Prostate gland (tissue), 2 donors: ENCODE data around the gene HYAL2.

Experiments
- POLR2A ChIP-seq: fragments of 450-650 bp; IDR thresholded peaks from one replicate; pipeline ENCODE4 v1.6.1; 2016; ENCODE audit warnings: antibody characterized with exemption, mild to moderate bottlenecking
- POLR2AphosphoS5 ChIP-seq: sonication (generic); formaldehyde crosslinking; IDR thresholded peaks from one replicate; pipeline ENCODE4 v1.6.1; 2017; ENCODE audit warnings: antibody characterized with exemption
- TF ChIP-seq, protein P1 (sequence below), 4 experiments: fragments of 200-600 bp in 2 of 4; fragments of 450-650 bp in 2 of 4; sonication (generic) in 2 of 4; IDR thresholded peaks; 1 replicate in 3 of 4; 2 replicates in 1 of 4; pipeline ENCODE4 v1.5.1; 2016 to 2019; ENCODE audit warnings: antibody characterized with exemption in 4 of 4, mild to moderate bottlenecking in 2 of 4, moderate library complexity in 2 of 4

DNA sequence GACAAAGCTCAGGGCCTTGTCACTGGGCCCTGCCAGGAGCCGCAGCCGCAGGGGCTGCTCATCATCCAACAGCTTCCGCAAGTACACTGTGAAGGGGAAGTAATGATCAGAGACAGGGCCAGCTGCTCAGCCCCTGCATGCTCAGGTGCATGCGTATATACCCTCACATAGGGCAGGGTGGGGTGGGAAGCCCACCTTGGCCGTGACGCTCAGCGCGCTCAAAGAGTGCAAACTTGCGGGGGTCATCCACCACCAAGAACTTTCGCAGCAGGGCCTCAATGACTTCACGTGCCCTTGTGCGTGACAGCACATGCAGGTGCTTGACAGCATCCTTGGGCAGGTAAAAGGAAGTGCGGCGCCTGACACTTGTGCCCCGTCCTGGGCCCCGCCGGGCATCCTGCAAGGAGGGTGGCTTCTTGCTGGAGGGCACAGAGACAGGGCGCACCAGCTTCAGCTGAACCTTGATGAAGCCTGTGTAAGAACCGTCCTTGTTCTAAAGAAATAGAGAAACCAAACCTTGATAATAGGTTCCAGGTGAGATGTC, 8.9 kb upstream of the HYAL2 start:
- TF ChIP-seq, protein P1, sequence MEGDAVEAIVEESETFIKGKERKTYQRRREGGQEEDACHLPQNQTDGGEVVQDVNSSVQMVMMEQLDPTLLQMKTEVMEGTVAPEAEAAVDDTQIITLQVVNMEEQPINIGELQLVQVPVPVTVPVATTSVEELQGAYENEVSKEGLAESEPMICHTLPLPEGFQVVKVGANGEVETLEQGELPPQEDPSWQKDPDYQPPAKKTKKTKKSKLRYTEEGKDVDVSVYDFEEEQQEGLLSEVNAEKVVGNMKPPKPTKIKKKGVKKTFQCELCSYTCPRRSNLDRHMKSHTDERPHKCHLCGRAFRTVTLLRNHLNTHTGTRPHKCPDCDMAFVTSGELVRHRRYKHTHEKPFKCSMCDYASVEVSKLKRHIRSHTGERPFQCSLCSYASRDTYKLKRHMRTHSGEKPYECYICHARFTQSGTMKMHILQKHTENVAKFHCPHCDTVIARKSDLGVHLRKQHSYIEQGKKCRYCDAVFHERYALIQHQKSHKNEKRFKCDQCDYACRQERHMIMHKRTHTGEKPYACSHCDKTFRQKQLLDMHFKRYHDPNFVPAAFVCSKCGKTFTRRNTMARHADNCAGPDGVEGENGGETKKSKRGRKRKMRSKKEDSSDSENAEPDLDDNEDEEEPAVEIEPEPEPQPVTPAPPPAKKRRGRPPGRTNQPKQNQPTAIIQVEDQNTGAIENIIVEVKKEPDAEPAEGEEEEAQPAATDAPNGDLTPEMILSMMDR (IDR thresholded peaks at IDR 0.05), result no peak
- no peak for TF ChIP-seq POLR2A
- TF ChIP-seq POLR2AphosphoS5, result no peak
